A172 (cell line): Measurements from ENCODE around the gene NOMO2. TPM values are rescaled to one million over a fixed set of nuclear protein-coding genes. Genes with fewer than 3 reads are reported as not detected.
"Not testable (repeated sequence)": the region's sequence is repeated elsewhere in the genome, so short reads cannot be mapped to it uniquely, and the experiment has no call there.

Source experiments
- DNase-seq: peaks from one replicate; pipeline ENCODE4 v3.0.0-alpha.2; 2015; ENCODE audit warnings: low spot score
- total RNA-seq: library from RNA; depleted of rRNA; stranded (reverse); fragments of >200 nt; shearing (Covaris generic); gene quantifications from 2 replicates; pipeline ENCODE4 v1.2.3, GENCODE V29; 2014

Gene NOMO2
- total RNA-seq, 1 experiment from 2014 or later: 80.7 TPM

DNA sequence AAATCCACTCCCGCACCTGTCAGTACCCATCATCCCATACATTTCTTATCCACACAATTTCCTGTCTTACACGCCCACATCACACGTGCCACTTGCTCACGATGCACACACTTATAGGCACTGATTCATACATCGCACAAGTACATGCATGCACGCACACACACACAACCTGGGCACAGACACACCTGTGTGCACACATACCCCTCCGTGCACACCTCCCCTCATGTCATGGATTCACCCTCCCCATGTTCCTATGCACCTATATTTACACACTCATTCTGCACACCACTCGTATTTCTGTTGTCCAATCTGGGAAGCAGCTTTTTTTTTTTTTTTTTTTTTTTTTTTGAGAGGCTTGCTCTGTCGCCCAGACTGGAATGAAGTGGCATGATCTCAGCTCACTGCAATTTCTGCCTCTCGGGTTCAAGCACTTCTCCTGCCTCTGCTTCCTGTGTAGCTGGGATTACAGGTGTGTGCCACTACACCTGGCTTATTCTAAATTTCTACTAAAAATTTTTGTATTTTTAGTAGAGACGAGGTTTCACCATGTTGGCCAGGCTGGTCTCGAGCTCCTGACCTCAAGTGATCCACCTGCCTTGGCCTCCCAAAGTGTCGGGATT is 13.5 kb upstream of the NOMO2 start:
- DNase-seq: not testable (repeated sequence)

DNA sequence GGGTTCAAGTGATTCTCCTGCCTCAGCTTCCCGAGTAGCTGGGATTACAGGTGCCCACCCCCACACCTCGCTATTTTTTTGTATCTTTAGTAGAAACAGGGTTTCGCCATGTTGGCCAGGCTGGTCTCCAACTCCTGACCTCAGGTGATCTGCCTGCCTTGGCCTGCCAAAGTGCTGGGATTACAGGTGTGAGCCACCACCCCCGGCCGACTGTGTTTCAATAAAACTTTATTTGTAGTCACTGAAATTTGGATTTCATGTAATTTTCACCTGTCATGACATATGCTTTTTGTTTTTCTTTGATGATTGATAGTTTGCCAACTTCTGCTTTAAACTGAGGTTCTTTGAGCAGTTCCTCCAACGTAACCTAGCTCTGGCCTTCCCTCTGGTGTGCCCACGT is 12.0 kb upstream of the NOMO2 start:
- not testable (repeated sequence) for DNase-seq

DNA sequence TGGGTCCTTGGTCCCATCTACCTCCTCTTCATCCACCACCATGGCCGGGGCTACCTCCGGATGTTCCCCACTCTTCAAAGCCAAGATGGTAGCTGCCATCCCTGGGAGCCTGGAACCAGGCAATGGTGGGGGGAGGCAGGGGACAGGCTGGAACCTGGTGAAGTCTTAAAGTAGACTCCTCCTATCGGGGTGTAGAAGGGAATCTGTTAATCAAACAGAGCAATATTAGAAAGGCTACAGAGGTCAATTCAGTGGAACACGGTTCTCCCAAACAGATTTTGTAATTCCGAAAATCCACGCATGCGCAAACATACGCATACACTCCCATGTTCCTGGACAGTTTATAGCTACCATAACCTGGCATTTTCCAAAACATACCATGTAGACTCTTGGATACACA is 11.1 kb upstream of the NOMO2 start:
- not testable (repeated sequence) for DNase-seq

DNA sequence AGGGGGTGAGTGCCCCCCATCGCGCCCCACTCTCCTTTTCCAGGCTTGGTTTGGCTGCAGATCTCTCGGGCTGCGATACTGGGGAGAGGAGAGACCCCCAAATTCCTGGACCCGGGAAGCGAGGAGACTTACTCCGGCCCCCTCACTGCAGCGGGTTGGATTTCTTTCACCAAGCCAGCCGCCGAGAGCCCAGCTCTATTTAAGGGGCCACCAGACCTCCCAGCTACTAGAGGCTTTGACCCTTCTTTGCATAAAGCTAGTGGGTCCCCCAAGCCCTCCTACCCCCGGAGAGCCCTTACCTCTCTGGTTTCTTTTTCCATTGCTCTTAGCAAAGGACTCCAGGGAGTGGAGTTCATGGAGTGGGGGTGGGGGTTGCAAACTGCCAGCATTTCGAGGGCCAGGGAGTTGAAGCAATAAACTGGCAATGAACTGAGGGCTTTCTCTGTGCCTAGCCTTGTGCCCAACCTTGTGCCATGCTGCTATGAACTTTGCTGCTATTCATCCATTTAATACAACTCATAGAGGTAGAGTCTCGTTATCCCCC is 9.5 kb upstream of the NOMO2 start:
- not testable (repeated sequence) for DNase-seq

DNA sequence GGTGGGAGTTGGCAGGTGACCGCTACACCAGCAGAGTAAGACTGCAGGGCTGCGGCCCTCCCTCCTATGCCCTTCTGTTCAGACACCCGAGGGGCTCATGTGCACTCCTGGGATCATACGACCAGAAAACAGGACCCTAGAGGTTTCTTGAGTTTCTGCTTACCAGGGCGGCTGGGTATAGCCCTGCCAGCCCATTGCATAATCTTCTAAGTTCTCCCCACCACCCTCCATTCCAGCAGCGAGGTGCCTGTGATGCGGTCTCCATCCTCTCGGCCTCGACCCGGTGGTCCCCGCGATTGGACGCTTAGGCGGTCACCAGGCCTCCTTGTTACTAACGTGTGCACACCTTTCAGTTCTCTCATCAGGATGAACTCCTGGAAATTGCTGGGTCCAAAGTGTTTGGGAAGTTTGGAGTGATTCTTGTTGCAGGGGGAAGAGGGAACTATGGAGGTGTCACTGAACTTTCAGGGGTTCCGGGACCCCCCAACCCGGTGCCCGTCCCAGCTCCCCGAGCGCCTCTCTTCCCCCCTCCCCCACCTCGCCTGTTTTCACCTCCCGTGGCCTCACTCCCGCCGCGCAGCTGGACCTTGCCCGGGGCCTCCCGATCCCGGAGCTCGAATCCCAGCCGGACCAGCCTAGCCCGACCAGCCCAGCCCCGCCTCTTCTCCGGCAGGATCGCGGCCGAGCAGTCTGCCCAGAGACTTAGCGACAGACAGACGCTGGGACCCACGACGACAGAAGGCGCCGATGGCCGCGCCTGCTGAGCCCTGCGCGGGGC is 8.8 kb upstream of the NOMO2 start:
- DNase-seq: not testable (repeated sequence)

DNA sequence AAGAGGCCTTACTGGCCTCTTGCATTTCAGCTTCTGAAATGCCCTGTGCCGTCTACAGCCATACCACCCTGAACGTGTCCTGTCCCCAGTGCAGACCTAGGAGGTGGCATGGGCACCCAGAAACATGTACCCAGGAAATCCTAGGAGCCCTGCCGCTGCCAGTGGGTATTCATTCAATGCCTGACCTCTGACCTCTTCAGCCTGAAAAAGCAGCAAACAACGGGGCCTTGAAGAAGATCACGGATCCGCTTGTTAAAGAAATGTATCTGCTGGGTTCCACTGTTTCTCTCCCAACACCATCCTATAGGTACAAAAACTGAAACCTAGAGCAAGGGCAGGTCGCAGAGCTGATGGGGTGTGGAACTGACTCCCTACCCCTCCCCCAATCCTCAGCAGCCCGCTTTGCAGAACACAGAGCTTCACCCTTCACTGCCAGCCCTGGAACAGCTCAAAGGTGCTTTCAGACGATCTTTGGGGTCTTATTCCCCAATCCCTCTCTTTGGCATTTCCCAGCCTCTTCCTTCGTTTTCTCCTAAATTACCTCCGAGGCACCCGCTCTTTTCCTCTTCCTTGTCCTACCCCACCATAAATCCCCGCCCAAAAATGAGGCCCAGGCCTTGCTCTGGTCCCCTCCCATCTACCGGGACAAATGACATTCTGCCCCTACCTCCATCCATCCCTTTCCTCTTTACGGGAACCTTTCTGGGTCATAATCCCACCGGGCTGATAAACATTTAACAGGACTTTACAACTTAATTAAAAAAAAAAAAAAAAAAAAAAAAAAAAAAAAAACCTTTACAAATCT is 1.3 kb downstream of the NOMO2 start:
- DNase-seq: not testable (repeated sequence)

DNA sequence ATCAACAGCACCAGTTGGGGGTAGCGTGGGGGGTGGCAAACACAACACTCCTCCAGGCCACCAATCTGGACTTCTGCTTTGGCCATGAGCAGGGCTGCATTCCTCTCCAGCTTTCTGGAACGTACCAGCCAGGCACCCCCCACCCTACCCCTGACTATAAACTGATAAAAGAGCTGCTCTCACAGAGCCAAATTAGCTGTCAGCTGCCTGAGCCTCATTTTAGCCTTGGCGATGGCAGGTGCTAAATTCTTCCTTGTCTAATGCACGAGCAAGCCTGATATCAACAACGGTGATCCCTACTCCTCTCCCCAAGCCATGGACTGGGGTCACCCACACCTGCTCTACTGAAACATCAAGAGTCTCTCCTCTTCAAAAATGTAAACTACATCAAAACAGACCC is 8.2 kb downstream of the NOMO2 start:
- not testable (repeated sequence) for DNase-seq

DNA sequence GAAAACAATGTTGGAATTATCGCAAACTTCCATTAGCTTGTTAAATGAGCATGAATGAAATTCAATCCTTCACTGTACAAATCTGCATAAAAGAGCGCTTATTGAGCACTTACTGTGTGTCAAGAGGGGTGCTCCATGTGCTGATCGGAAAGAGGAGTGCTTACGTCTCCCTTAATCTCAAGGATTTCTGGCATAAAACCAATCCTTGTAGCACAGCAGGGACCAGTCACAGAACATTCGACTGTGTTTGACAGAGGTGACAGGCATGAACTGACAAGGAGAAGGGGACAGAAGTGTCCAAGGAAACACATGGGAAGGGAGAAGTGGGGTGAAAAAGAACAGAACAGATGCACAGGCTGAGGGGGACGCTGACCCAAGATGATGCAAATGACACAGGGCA is 14.5 kb downstream of the NOMO2 start:
- not testable (repeated sequence) for DNase-seq

DNA sequence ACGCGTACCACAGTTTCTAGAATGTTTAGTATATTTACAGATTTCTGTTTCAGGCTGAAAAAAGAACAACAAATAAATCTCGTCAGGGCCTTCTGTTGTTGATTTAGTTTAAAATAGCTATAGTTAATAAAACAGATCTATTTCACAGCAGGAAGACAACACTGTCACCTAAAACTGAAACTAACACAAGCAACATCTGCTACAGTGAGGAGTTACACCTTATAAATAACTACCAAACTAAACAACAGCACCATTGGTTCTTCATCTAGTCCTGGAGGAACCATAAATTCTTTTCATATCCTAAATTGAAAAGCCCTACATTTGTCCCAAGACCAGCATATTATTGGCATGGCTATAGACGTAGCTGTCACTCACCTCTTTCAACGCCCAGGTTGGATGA is 15.0 kb downstream of the NOMO2 start:
- not testable (repeated sequence) for DNase-seq

DNA sequence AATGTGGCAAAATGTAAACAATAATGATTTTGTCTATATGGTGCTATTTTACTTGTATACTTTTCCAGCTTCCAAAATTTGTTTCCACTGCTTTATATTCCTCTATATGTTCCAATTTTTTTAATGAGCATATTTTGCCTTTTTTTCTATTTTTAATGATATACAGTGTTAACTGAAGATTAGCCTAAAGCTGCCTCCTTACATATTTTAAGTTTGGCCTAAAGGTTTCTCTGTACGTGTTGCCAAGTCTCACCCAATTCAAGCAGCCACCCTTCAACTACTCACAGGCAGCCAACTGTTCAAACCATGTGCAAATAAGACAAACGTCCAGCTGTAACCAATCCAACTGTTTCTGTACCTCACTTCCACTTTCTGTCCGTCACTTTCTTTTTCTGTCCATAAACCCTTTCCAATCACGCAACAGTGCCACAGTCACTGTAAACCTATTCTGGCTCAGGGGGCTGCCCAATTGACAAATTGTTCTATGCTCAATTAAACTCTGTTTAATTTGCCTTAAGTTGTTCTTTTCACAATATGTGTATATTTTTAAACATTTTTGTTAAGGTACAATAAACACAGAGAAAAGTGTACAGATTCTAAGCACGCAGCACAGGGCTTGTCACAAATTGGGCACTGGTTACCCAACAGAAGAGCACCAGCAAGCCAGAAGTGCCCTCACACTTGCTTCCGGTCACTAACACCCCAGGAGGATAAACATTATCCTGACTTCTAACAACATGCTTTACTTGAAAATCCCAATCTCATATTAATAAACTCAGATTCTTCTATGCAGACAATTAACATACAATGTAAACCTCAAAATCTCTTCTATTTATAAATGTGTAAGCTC is 17.4 kb downstream of the NOMO2 start:
- not testable (repeated sequence) for DNase-seq

DNA sequence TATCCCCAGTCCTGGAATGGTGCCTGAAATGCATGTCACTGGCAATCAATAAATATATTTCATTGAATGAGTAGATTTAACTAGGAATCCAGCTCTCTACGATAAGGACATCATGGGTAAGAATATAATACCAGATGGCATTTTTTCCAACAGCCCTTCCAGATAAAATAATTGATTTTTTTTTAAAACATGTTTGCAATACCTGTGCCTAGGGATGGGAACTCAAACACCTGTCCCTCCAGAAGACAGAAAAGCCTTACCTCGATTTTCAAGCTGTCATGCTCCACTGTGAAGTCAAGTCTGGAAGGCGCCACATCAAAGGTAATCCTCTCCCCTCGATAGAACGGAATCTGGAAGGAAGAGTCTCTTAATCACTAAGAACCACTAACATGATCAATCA is 20.0 kb downstream of the NOMO2 start:
- DNase-seq: not testable (repeated sequence)

DNA sequence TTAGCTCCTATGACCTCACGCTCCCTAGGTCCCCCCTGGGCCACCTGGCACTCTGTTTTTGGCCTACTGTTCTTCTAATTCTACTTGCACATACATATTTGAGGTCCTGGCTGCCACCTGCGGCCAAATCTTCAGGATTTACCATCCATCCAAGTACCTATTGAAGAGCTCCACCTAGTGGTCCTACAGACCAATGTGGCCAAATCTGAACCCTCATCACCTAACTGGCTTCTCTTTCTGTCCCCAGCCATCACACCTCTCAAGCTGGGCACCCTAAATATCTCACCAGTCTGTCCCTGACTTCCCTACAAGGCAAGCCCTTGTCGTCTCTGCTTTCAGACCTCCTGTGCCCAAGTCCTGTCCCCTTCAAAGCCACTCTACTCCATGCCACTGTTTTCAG is 24.9 kb downstream of the NOMO2 start:
- DNase-seq: not testable (repeated sequence)

DNA sequence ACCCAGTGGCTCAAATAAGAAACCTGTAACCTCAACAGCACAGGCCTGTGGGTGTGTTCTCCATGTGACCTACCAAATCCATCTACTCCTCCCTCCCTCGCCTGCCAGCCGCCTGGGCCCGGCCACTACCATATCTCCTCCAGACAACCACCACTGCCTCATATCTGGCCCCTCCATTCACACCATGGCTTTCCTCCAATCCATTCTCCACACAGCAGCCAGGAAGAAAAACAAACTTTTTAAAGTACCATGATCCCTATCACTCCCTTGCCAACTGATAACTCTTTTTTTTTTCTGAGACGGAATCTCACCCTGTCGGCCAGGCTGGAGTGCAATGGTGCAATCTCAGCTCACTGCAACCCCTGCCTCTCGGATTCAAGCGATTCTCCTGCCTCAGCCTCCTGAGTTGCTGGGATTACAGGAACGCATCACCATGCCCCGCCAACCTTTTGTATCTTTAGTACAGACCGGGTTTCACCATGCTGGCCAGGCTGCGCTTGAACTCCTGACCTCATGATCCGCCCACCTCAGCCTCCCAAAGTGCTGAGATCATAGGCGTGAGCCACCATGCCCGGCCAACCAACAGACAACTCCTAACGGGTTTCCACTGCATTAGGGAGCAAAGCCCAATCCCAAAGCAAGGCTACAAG is 26.3 kb downstream of the NOMO2 start:
- not testable (repeated sequence) for DNase-seq

DNA sequence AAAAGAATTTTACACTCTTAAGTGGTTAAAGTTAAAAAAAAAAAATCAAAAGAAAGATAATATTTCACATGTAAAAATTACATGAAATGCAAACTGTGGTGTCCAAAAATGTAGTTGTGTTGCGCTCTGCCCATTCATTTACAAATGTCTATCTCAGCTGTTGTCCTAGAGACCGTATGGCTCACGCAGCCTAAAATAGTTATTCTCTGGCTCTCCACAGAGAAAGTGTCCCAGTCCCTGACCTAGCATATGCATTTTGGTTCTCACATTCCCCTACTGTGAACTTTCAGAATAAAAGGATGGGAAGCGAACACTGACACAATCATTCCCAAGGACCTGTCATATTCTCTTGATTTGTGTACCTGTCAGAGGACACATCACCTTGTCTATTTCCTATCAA is 27.6 kb downstream of the NOMO2 start:
- not testable (repeated sequence) for DNase-seq

DNA sequence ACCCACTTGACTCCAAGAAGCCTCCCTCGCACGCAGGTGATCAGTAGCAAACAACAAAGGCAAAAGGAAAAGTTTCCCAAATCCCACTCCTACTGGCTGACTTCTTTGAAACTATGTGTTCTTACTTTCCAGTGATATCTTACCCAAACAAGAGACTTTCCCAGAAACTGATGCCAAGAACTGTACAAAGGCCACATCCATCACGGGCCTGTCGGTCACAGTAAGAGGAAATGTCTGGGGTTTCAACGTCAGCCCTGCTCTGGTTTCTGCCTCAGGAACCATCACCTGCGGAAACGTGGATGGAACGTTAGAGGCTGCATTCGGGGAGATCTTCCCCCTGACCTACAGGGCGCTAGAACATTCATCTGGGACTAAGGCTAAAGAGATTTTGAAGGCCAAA is 30.6 kb downstream of the NOMO2 start:
- not testable (repeated sequence) for DNase-seq

DNA sequence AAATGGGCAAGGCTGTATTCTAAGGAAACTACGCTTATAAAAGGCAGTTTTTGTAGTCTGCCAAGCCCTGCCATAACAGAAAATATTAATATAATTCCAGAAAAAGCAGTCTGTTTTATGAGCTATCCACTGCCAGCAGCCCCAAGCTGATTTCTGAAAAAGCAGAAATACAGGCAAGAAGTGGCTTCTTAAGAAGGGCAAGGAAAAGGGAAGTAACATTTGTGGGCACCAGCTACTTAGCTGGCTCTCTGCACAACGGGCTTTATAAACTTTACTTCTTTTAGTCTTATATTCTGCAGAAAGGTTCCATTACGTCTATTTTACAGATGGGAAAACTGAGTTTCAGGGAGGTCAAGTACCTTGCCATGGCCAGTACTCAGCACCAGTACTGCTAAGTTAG is 31.6 kb downstream of the NOMO2 start:
- DNase-seq: not testable (repeated sequence)

DNA sequence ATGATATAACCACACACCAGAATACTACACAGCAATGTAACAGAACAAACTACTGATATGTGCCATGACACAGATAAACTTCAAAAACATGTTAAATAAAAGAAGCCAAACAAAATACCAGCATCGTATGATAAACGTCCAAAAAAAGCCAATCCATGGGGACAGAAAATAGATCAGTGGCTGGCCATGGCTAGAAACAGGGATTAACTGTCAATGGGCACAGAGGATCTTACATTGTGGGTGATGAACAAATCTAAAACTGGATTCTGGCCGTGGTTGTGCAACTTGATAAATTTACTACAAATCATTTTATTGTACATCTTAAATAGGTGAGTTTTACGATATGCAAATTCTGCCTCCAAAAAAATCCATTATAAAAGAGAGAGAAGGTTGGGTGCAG is 35.4 kb downstream of the NOMO2 start:
- DNase-seq: not testable (repeated sequence)

DNA sequence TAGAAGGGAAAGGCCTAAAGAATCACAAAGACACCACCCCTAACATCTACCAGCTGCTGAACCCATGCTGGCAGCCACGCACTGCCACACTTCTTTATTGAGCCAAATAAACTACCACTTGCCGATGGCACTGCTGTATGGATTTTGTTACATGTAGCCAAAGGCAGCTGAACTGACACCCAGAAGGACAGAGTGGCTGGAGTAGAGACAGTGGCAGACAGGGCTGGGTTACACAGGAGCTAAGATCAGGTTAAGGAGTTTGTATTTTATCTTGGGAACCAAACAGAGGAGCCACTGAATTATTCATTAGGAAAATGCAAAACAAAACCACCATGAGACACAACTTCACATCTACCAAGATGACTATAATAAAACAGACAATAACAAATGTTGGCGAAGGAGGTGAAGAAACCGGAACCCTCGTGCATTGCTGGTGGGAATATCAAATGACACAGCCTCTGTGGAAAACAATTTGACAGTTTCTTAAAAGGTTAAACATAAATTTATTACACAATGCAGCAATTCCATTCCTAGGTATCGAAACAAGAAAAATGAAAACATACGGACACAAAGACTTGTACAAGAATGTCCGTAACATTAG is 35.9 kb downstream of the NOMO2 start:
- DNase-seq: not testable (repeated sequence)

DNA sequence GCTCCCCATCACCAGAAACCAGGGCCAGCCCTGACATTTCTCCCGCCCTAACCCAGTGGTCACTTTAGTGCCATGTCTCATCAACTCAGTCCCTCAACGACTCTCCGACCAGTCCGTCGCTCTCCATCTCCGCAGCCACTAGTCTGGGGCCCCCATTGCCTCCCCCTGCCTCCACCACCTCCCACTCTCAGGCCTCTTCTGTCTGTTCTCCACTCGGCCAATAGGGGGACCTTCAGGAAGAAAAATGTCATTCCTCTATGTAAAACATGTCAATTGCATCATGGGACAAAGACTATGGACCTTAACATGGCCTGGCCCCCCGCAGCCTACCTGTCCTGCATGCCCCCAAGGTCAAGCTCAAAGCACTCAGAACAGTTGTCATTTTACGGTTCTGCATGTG is 39.3 kb downstream of the NOMO2 start:
- not testable (repeated sequence) for DNase-seq
